ENCODE data around the gene IPCEF1. TPM values are rescaled to one million over a fixed set of nuclear protein-coding genes. Genes with fewer than 3 reads are reported as not detected.

Gene IPCEF1
- total RNA-seq, 2 donors from 2014 or later = 17.6 to 20.4 TPM

Other genes with a start within 250 kb of the IPCEF1 start
- under 1 TPM; 0.07 to 0.12 TPM for gene CNKSR3, start 153.9 kb upstream of the IPCEF1 start, total RNA-seq

All from activated T-cell treated with anti-CD3 and anti-CD28 coated beads, Interleukin-2, amount 50 U/mL, for 72 hours (primary cell).